Subcutaneous abdominal adipose tissue (tissue), 5 donors: ENCODE measurements around the gene SFMBT1.

Source experiments
- H3K27ac ChIP-seq: one replicate; pipeline ENCODE4 v1.7.0; 2013; ENCODE audit warnings: low read depth, mild to moderate bottlenecking, inconsistent platforms, low read length, moderate library complexity
- H3K27me3 ChIP-seq, 5 donors: one replicate each; pipeline ENCODE4 v1.7.0; 2013; ENCODE audit warnings: low read length in 5 of 5, inconsistent platforms in 1 of 5; ENCODE audit not compliant: control insufficient read depth in 5 of 5, insufficient read depth in 4 of 5
- H3K36me3 ChIP-seq, 5 donors: one replicate each; pipeline ENCODE4 v1.7.0; 2013; ENCODE audit warnings: low read length in 5 of 5; ENCODE audit not compliant: control insufficient read depth in 5 of 5, insufficient read depth in 5 of 5
- H3K4me1 ChIP-seq, 5 donors: one replicate each; pipeline ENCODE4 v1.7.0; 2013; ENCODE audit warnings: low read length in 5 of 5, mild to moderate bottlenecking in 3 of 5, moderate library complexity in 1 of 5; ENCODE audit not compliant: control insufficient read depth in 5 of 5, insufficient read depth in 5 of 5
- H3K4me3 ChIP-seq, 5 donors: one replicate each; pipeline ENCODE4 v1.7.0; 2013; ENCODE audit warnings: low read length in 5 of 5, low read depth in 1 of 5
- H3K9ac ChIP-seq, 5 donors: one replicate each; pipeline ENCODE4 v1.7.0; 2013; ENCODE audit warnings: low read length in 5 of 5, mild to moderate bottlenecking in 4 of 5, moderate library complexity in 3 of 5
- H3K9me3 ChIP-seq, 5 donors: one replicate each; pipeline ENCODE4 v1.7.0; 2013; ENCODE audit warnings: low read length in 5 of 5; ENCODE audit not compliant: control insufficient read depth in 5 of 5
- donor health status: healthy.
- donor health status: healthy.
- donor health status: healthy.
- donor health status: healthy.
- donor health status: healthy.

SFMBT1 gene

DNA sequence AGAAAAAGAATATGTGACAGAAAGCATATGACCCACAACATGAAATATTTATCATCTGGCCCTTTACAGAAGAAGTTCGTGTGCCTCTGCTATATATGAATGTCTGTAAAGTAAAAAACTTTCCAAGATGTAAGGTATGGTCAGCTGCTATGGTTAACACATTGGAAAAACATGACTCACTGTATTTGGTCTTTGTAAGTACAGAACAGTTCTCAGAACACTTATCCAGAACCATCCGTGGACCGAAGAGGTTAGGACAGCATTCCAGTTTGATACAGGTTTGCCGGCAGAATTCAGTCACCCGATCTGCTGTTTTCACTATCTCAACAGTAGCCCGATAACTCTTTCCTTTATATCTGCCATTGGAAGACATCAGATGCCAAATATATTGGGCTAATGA, 135.1 kb downstream of the SFMBT1 start:
- H3K9ac ChIP-seq: no peak overlapping the region
- no peak overlapping the region for H3K4me3 ChIP-seq
- no peak overlapping the region for H3K27ac ChIP-seq
- H3K36me3 ChIP-seq: peaks cover 19 to 55% (median 34%) of the 10 kb centered on the region in 5 donors
- H3K27me3 ChIP-seq: no peaks in the 10 kb centered on the region
- H3K9me3 ChIP-seq: no peaks in the 10 kb centered on the region
- H3K4me1 ChIP-seq: no peaks in the 10 kb centered on the region

DNA sequence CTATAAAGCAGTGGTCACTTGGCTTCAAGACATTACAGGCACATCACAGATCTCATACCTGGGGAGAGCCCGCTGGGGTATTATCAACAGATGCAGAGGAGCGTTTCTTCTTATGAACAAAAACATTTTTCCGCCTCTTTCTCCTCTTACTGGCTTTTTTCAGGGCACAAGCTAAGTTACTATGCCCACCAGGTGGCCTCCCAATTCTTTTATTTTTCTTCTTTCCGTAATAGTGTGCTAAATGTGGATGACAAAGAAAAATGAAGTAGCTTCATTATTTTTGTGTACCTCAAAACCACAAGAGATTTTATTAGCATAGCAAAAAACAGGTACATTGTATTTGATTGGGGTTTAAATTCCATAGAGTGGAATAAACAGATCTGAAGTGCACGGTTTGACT, 138.4 kb downstream of the SFMBT1 start:
- Histone ChIP-seq H3K27ac (no peak overlapping the region), H3K9ac (no peak overlapping the region), H3K4me3 (no peak overlapping the region), H3K27me3 (no peaks in the 10 kb centered on the region), H3K36me3 (peaks cover 14 to 48% (median 33%) of the 10 kb centered on the region in 5 donors), H3K4me1 (no peaks in the 10 kb centered on the region), H3K9me3 (no peaks in the 10 kb centered on the region)

DNA sequence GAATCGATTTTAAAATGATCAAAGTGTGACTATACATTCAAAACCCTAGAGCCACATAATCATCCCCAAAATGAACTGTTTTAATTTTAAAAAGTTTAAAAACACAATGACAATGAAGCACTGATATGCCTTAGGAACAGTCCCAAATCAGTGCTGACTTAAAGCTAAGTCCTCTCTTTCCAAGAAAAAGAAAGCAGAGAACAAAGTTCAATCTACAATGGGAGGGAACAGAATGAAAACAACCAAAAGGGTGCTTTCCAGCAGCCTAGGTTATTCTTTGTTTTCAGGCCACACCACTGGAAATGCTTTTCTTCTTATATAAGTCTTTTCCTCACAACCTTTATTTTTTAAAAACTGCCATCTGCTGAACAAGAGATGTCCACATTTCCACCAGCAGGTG, 141.3 kb downstream of the SFMBT1 start:
- H3K27ac ChIP-seq: no peak overlapping the region
- H3K9me3 ChIP-seq: no peaks in the 10 kb centered on the region
- H3K27me3 ChIP-seq: no peaks in the 10 kb centered on the region
- H3K36me3 ChIP-seq: peaks cover 8 to 40% (median 24%) of the 10 kb centered on the region in 5 donors
- no peak overlapping the region for H3K4me3 ChIP-seq
- no peaks in the 10 kb centered on the region for H3K4me1 ChIP-seq
- H3K9ac ChIP-seq: no peak overlapping the region

DNA sequence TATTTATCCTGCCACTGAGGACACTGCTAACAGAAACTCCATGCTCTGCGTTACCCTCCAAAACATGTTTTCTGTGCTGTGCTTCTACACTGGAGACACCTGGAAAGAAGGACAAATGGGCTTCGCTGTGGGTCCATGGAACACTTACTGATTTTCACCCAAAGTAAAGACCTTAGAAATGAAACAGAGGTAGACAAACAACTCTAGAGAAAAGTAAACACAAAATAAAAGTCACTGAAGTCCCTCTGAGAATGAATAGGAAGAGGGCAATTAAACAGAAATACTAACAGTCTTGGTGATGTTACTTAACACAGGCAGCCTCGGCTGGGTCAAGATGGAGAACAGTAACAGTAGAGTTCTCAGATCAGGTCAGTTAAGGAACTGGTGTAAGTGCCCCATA, 141.9 kb downstream of the SFMBT1 start:
- no peak overlapping the region for H3K4me3 ChIP-seq
- no peaks in the 10 kb centered on the region for H3K4me1 ChIP-seq
- H3K9ac ChIP-seq: no peak overlapping the region
- no peak overlapping the region for H3K27ac ChIP-seq
- H3K9me3 ChIP-seq: no peaks in the 10 kb centered on the region
- no peaks in the 10 kb centered on the region for H3K27me3 ChIP-seq
- H3K36me3 ChIP-seq: peaks cover 8 to 37% (median 24%) of the 10 kb centered on the region in 5 donors

DNA sequence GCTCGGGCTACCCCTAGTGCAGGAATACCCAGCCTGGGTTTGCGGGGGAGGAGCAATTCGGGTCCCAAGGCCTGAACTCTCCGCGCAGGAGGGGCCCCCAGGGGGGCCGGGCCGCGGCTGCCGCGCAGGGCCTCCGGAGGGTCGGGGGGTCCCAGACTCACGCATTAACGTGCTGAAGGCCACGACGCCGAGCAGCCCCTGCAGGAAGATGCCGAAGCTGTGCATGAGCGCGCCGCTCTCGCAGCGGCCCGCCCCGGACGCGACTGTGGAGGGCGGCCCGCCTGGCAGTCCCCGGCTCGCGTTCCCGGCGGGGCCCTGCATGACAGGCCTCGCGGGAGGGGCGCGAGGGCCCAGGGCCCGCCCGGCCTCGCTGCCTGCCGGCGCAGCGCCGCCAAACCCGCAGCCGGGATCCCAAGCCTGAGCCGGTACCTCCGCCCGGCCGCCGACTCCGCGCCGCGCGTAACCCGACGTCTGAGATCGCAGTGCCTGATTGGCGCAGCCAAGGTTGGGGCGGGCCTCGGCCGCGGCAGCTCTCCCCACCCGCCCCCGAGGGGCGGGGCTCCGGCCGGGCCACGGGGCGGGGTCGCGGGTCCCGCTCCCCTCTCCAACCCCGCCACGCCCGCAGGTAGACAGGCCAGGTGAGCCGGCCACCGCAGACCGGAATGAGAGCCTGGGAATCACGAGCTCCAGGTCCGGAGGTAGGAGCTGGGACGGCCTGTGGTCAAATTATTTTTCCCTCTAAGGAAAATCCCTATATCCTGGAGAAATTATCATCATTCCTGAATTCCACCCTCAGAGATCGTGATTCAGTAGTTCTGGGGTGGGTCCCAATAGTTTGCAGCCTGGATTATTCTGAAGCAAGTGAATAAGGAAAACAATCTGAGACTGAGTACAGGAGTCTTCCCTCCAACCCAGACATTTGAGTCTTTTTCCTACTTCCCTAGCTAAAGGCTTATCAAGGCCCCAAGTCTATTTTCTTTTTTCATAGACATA, 148.4 kb downstream of the SFMBT1 start, which contains the start of gene STIMATE:
STIMATE (minus strand) TSS at position 419 of the 993 bp plus-strand sequence; CDS start at position 321, 98 bp downstream.
- Histone ChIP-seq H3K9ac (peak within 1 kb of the TSS; percentile 61 to 93 (median 88)), H3K4me1 (peaks cover 2 to 45% (median 38%) of the 10 kb centered on the region in 5 donors), H3K4me3 (peak within 1 kb of the TSS; percentile 77 to 95 (median 85)), H3K36me3 (no peaks in the 10 kb centered on the region), H3K9me3 (no peaks in the 10 kb centered on the region), H3K27me3 (no peaks in the 10 kb centered on the region), H3K27ac (peak within 1 kb of the TSS; percentile 18)

DNA sequence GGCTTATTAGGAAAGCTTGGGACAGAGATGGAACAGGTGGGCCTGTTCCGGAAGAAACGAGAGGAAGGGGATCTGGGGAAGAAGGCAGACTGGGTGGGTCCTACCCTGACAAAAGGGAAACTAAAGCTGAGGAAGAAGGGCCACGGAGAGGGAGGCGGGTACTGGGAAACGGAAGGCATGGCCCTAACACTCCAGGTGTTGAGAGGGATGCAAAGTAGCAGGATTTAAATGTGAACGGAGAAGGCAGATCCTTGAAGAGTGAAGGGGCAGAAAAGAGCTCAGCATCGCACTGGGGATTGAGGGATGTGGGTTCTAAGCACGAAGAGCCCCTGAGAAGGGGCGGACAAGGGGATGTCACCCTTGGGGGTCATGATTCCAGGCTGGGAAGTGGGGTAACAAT, 149.3 kb downstream of the SFMBT1 start:
- Histone ChIP-seq H3K36me3 (no peaks in the 10 kb centered on the region), H3K9ac (peak overlapping the region; percentile 61 to 93 (median 88)), H3K4me1 (peaks cover 2 to 54% (median 46%) of the 10 kb centered on the region in 5 donors), H3K27me3 (no peaks in the 10 kb centered on the region), H3K9me3 (no peaks in the 10 kb centered on the region), H3K4me3 (peak overlapping the region; percentile 77 to 95 (median 85)), H3K27ac (peak overlapping the region; percentile 18)

DNA sequence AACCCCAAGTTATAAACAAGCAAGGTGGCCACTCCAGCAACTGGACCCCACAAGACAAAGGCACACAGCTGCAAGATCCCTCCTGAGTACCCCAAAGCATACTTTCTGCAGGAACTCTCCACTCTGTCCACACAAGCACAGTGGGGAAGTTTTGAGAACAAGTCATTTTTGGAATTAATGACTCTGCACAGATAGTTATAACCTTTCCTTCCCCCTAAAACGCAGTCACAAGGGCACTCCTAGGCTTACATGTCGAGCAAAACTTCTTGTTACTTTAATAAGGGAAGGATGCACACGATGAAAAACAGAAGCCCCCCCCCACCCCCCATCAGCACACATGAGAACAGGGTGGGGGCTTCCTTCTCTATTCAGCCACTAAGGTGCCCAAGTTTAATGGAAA, 149.7 kb downstream of the SFMBT1 start:
- Histone ChIP-seq H3K9ac (peak overlapping the region in 3 of 5 donors; percentile 61 to 93 (median 92)), H3K9me3 (no peaks in the 10 kb centered on the region), H3K36me3 (no peaks in the 10 kb centered on the region), H3K4me3 (peak overlapping the region in 3 of 5 donors; percentile 77 to 85 (median 83)), H3K27ac (no peak overlapping the region), H3K4me1 (peaks cover 2 to 58% (median 51%) of the 10 kb centered on the region in 5 donors), H3K27me3 (no peaks in the 10 kb centered on the region)

DNA sequence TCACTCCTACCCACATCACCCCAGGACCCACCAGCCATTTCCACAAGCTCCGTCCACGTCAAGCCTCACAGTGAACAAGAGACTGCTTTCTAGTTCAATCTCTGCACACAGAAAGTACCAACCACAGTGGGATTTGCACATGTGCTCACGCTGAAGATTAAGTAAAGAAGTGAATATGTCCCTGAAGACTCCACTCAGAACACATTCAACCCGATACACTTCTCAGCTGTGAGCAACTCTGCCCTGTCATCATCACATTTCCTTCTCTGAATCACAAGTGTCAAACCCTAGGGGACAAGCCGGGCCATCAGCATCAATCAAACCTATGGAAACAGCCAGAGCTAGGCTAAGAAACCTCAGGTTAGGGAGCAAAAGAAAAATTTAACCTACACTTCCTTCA, 150.5 kb downstream of the SFMBT1 start:
- Histone ChIP-seq H3K4me1 (peaks cover 2 to 60% (median 52%) of the 10 kb centered on the region in 5 donors), H3K27me3 (no peaks in the 10 kb centered on the region), H3K27ac (no peak overlapping the region), H3K9me3 (no peaks in the 10 kb centered on the region), H3K4me3 (no peak overlapping the region), H3K9ac (no peak overlapping the region), H3K36me3 (no peaks in the 10 kb centered on the region)

DNA sequence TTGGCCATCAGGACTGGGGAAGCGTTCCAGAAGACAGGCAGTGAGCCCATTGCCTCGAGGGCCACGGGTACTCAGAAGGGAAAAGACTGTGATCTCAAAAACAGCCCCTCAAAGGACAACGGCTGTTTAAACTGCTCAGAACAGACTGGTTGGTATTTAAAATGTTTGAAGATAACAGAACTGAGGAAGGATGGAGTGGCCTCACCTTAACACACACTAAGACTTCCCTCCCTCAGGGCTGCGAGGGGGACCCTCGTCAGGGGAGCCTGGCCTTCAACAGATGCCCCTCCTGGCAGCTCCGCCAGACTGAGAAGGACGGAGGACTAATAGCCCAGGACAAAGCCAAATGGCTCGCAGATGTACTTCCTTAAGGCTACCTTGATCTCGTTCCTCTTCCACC, 151.1 kb downstream of the SFMBT1 start:
- Histone ChIP-seq H3K4me3 (no peak overlapping the region), H3K4me1 (peaks cover 2 to 60% (median 52%) of the 10 kb centered on the region in 5 donors), H3K27me3 (no peaks in the 10 kb centered on the region), H3K27ac (no peak overlapping the region), H3K9ac (no peak overlapping the region), H3K36me3 (no peaks in the 10 kb centered on the region), H3K9me3 (no peaks in the 10 kb centered on the region)

DNA sequence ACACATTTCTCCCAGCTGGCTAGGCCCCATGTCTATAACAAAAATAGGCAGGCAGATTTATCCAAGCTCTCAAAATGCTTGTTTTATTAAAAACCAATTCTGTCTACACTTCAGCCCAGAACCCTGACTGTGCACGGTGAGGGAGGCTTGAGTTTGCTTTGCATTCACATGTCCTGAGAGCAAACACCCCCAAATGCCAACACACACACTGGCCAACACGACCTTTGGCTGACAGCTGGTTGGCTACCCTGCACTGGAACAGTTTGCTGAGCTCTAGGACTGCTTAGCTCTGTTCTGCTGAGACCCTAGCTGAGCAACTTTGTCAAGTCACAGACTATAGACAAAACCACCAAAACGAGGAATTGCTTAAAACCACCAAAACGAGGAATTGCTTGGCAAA, 152.2 kb downstream of the SFMBT1 start:
- Histone ChIP-seq H3K27ac (peak overlapping the region; percentile 66), H3K9me3 (no peaks in the 10 kb centered on the region), H3K27me3 (no peaks in the 10 kb centered on the region), H3K4me1 (peaks cover 2 to 60% (median 52%) of the 10 kb centered on the region in 5 donors), H3K9ac (peak overlapping the region in 1 of 5 donors; percentile 60), H3K4me3 (no peak overlapping the region), H3K36me3 (peaks cover 0 to 3% (median 0%) of the 10 kb centered on the region in 5 donors)
